Measurements from ENCODE around the gene INPP5A.

DNA sequence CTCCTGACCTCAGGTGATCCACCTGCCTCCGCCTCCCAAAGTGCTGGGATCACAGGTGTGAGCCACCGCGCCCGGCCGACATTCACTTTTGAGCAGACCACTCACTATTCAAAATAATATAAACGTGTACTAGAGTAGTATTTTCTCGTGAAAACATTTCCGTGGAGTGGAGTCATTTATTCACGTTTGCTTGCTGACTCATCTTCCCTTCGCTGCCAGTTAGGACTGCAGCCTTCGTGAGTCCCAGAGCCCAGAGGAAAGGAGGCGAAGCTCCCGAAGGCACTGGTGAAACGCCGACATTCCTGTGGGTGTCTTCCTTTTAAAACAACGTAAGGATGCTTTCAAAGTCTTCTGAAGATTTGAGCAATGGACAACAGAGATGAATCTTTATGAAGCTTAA lies 10.9 kb upstream of the INPP5A start:
- TF ChIP-seq CTCF (IDR thresholded peaks at IDR 0.05) (no peak), EZH2 (IDR thresholded peaks at IDR 0.05) (no peak), EZH2phosphoT487 (IDR thresholded peaks at IDR 0.05) (no peak)
